ENCODE data around the gene SCAF11.

The SCAF11 gene

DNA sequence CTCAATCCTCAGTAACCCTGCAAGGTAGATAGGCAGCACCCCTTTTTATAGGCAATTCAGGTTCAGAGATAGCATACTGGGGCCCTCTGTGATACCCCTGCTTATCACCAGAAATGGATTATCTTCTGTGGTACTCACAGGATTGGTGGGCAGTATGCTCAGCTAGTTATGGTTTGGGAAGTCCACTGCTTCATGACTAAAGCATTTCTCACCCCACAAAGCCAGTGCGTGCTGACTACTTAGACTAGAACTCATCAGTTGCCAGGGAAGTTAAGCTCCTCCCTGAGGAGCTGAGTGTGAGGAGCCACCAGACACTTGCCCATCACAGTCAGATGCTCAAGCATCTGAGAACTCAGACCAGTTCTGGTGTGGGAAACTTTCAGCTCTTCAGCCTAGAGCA, 76.3 kb downstream of the SCAF11 start:
- DNase-seq, result no peak

DNA sequence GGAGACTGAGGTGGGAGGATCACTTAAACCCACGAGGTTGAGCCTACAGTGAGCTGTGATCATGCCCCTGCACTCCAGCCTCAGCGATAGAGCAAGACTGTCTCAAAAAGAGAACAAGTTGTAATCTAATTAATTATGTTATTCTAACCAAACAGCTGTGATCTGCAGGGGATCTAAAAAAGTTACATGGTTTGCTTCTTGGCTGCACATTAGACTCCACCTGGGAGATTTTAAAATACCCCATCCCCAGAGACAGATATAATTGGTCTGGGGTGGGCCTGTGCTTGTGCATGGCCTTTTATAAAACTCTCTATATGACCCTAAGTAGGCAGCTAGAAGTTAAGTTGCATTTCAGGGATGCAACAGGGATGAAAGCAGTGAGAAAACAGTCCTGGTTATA, 76.7 kb downstream of the SCAF11 start:
- DNase-seq, result no peak

DNA sequence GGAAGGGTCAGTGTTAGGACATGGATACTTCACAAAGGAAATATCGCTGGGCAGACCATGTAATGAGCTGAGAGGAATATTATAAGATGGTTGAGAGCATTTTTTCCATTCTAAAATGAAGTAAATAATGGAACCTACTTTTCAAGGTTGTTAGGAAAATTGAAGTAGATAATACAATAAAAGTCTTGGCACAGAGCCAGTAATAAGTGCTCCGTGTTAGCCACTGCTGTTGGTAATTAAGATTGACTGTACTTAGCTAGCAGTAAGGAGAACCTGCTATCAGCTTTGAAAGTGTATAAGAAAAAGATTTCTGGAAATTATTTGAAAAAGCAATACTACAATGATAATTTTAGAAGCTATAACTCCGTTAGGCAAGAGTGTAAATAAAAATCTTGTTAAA, 77.6 kb downstream of the SCAF11 start:
- no peak for DNase-seq

DNA sequence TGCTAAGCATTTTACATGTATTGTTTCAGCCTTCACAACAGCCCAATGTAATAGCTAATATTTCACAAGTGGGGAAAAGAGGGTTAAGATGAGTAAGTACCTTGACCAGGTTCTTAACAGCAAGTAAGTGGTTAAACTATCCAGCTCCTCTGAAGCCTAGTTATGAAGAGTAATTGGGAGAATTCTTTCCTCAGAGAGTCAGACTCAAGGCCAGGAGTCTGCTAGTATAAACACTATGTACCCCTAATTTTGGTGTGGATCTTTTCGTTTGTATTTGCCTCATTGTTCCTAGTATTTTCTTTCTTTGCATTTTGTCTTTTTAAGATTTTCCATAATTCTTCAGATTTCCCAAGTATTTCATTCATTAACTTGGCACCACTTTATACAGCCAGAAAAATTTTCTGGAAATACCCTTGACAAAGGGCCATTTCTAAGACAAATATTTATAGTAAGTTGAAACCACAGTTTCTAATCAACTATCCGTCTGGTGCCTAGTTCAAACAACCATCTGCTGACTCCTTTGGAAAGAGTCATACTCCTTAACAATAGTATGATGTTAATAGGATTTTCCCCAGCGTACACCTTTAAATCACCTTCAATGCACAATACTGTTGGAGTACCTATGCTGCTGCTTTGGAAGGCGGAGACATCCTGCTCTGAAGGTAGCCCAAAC, 81.2 kb downstream of the SCAF11 start:
- DNase-seq, result no peak

DNA sequence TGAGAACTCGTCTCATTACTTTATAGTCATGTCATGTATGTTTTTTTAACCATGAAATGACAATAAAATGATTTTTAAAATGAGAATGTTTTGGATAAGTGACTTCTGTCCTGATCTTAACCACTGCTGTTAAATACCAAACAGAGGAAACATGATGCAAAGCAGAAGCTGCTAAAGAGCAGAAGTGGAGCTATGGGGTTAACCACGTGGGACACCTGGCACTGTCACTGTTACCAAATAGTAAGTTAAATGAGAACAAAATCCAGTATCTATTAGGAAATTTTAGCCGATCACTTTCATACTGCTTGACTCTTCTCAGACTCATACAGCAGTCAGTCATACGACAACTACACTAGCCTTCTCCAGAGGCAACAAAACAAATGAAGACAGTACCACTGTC, 82.4 kb downstream of the SCAF11 start:
- no peak for DNase-seq

DNA sequence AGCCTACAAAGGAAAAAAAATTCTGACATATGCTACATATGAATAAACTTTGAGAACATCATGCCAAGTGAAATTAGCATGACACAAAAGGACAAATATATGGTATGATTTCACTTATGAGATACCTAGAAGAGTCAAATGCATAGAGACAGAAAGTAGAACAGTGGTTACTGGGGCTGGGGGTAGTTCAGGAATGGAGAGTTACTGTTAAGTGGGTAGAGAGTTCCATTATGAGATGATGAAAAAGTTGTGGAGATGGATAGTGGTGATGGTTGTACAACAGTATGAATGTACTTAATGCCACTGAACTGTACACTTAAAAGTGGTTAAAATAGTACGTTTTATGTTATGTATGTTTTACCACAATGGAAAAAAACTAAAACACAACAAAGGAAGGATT, 92.3 kb downstream of the SCAF11 start:
- DNase-seq, result no peak

DNA sequence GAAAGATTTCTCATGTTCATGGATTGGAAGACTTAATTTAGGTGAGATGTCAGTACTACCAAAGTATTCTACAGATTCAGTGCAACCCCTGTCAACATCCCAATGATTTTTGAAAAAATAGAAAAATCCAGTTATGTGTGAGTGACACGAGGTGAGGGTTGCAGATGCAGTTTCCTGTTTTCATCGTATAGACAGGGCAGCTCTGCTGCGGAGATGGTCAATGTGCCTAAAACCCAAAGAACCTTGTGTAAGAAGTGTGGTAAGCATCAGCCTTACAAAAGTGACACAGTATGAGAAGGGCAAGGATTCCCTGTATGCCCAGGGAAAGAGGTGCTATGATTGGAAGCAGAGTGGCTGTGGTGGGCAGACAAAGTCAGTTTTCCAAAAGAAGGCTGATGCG, 94.4 kb downstream of the SCAF11 start:
- DNase-seq, result no peak

DNA sequence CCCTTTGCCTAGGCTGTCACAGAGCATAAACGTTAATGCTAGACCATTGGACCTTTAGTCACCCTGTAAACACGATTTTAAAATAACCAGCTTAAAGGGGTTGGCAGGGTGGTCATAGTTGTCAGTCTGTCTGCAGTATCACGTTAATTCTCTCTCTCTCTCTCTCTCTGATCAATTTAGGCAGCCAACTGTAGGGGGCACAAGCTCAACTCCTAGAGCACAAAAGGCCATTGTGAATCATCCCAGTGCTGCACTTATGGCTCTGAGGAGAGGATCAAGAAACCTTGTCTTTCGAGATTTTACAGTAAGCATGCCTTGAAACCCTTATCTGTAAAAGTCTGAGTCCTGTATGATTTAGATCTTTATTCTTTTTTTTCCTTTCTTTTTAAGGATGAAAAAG, 97.1 kb downstream of the SCAF11 start:
- DNase-seq, result no peak

DNA sequence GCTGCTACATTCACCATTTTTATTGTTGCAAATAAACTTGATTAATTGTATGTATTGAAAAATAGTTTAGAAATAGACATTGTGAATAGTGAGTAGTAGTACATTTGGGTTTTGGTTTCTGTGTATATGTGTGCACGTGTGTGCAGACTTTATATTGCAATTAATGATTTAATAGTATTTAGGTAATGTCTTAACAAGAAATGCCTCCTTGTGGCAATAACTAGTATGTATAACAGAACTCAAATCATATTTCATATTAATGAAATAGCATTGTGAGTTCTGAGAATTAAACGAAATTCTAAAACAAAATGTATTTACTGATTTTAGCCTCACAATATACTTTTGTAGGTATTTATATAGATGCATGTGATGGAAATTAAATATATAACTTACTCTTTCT, 100.1 kb downstream of the SCAF11 start:
- DNase-seq, result no peak

DNA sequence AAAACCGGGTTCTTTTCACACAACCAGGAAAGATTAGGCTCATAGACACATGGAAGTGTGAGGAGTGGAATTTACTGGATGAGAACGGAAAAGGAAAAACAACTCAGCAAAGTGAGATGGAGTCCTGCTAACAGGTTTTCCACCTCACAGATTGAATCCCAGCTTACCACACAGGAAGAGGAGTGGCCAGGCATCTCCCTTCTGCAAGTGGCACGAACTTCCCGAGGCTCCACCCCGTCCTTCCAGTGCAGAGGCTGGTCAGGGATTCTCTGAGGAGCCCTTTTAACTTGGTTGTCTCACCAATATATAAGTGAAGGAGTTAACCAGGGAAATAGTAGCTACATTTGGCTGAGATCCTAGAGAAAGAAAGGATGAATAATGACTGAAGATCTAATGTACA, 102.8 kb downstream of the SCAF11 start:
- no peak for DNase-seq

DNA sequence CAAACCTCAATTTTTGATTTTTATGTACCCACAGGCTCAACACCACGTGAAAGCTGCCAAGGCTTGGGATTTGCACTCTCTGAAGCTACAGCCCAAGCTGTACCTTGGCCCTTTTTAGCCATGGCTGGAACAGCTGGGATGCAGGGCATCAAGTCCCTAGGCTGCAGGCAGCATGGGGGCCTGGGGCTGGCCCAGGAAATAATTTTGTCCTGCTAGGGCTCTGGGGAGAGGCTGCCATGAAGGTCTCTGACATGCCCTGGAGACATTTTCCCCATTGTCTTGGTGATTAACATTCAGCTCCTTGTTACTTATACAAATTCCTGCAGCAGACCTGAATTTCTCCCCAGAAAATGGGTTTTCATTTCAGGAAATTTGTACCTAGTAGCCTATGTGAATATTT, 103.7 kb downstream of the SCAF11 start:
- DNase-seq, result no peak

DNA sequence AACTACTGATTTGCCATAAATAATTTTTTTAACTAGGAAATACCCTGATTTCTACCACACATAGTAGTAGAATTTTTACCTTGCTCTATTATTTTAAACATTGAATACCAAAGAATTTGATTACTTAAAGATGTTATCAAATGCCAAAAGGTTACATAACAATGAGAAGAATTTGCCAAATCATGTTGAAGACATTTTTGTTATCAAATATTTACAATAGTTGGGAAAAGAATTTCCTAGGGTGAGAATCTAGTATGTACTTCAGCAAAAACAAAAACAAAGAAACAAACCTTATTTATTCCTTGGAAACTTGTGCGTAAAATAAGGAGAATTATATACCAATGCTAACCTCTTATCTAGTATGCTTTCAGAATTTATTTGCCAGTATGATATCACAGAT, 107.2 kb downstream of the SCAF11 start:
- no peak for DNase-seq

DNA sequence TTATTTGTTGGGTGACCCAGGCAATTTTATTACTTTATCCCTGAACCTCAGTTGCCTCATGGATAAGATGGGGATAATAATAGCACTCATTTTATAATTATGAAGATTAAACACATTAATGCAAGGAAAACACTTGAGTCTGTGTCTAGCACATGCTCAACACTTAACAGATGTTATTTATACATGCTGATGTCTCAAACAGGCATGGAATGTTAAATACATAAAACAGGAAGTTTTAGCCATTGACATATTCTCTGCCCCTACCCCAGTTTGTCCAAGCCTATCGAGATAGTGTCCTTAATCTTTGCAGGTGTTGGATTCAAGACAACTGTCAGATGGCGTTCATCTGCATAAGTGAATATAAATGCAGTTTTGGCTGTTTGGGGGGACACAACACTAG, 109.8 kb downstream of the SCAF11 start:
- no peak for DNase-seq

DNA sequence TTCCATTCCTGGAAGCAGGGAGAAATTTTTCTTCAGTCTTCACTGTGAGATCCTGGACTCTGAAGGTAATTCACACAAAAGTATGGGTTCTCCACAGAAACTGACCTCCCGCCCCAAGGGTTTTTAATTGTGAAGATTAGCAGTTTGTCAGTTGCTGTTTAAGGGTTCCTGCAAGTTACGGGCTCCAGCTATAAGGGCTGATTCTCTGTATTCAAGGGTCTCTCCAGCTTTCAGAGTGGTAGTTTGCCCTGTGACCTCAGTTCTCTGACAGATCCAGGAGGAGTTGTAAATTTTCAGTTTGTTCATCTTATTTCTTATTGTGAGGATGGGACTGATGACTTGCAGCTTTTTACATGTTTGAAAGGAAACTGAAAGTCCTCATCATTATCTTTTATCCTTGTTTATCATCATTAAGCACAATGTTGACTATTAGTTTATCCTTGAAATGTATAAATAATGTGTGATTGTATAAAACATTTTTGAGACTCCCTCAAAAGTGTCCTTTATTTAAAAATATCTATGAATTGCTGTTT, 110.9 kb downstream of the SCAF11 start:
- DNase-seq, result no peak

DNA sequence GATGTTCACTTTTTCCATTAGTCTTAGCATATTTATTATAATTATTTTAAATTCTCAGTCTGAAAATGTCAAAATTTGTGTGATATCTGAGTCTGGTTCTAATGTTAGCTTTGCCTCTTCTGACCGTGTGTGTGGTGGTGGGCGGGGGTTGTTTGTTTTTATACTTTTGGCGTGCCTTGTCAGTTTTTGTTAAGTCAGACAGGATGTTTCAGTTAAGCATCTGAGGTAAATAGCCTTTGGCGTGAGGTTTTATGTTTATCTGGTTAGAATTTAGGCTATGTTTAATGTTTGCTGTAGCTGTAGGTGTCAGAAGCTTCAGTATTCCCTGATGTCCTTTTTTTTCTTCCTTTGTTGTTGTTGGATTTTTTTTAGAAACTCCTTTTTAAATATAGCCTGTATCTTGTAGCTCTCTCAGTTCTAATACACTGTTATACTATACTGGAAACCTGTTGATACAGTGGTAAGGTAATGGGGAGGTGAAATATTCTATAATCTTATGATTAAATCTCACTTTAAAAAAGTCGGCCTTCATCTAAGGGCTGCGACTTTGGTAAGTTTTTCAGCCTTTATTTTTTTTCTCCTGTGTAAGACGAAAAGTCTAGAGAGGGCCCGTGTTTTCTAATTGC, 111.6 kb downstream of the SCAF11 start:
- no peak for DNase-seq

DNA sequence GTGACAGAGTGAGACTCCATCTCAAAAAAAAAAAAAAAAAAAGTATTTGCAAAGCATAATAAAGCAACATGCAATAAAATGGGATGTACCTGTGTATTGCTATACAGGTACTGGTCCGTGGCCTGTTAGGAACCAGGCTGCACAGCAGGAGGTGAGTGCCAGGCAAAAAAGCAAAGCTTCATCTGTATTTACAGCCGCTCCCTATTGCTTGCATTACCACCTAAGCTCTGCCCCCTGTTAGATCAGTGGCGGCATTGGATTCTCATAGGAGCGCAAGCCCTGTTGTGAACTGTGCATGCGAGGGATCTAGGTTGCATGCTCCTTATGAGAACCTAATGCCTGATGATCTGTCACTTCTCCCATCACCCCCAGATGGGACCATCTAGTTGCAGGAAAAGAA, 113.3 kb downstream of the SCAF11 start:
- DNase-seq, result no peak

DNA sequence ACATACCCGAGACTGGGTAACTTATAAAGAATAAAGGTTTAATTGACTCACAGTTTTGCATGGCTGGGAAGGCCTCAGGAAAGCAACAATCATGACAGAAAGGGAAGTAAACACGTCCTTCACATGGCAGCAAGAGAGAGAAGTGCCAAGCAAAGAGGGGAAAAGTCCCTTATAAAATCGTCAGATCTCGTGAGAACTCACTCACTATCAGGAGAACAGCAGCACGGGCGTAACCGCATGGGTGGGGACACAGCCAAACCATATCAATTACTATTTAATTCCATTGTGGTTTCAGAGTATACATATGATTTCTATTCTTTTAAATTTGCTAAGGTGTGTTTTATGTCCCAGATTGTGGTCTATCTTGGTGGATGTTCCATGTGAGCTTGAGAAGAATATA, 117.9 kb downstream of the SCAF11 start:
- DNase-seq, result no peak

Measured in cerebellar nuclear complex (tissue), 1 donor.